HG02642 (cell line): ENCODE data around the gene RIMS1.
A peak's percentile ranks its signal among the peaks of the same experiment; 100 is the strongest.

Experiments used
- ATAC-seq: cut with Tn5 transposase; IDR thresholded peaks from one replicate; pipeline ENCODE4 v1.9.1; 2021; ENCODE audit warnings: mild to moderate bottlenecking; ENCODE audit not compliant: unreplicated experiment, poor library complexity

The RIMS1 gene

GRCh38 chr6:72401865-72402264 is 515.5 kb downstream of the RIMS1 start:
- ATAC-seq: no peak

GRCh38 chr6:72403413-72403812 is 517.1 kb downstream of the RIMS1 start:
- no peak for ATAC-seq

- peak; percentile 41 for ATAC-seq
These were observed 520.2 kb downstream of the RIMS1 start for GRCh38 chr6:72406517-72406916.

GRCh38 chr6:72410769-72411168 is 524.4 kb downstream of the RIMS1 start:
- no peak for ATAC-seq

- ATAC-seq: peak; percentile 88
These were observed 525.7 kb downstream of the RIMS1 start for GRCh38 chr6:72411872-72412708.

- no peak for ATAC-seq
These were observed 526.3 kb downstream of the RIMS1 start for GRCh38 chr6:72412709-72413044.

GRCh38 chr6:72413884-72414283 is 527.5 kb downstream of the RIMS1 start:
- no peak for ATAC-seq

- ATAC-seq: no peak
These were observed 528.3 kb downstream of the RIMS1 start for GRCh38 chr6:72414657-72415056.

- no peak for ATAC-seq
These were observed 530.6 kb downstream of the RIMS1 start for GRCh38 chr6:72416744-72417465.

- no peak for ATAC-seq
These were observed 531.4 kb downstream of the RIMS1 start for GRCh38 chr6:72417759-72418158.

GRCh38 chr6:72418495-72418894 is 532.1 kb downstream of the RIMS1 start:
- no peak for ATAC-seq

- ATAC-seq: no peak
These were observed 533.6 kb downstream of the RIMS1 start for GRCh38 chr6:72419966-72420365.

GRCh38 chr6:72420409-72420808 is 534.1 kb downstream of the RIMS1 start:
- ATAC-seq: no peak

- ATAC-seq: no peak
These were observed 535.0 kb downstream of the RIMS1 start for GRCh38 chr6:72421387-72421786.

GRCh38 chr6:72422171-72422570 is 535.8 kb downstream of the RIMS1 start:
- ATAC-seq: no peak

- ATAC-seq: no peak
These were observed 538.1 kb downstream of the RIMS1 start for GRCh38 chr6:72424476-72424875.

GRCh38 chr6:72425003-72425681 is 538.8 kb downstream of the RIMS1 start:
- ATAC-seq: no peak

- ATAC-seq: no peak
These were observed 554.3 kb downstream of the RIMS1 start for GRCh38 chr6:72440611-72441010.

- ATAC-seq: no peak
These were observed 560.1 kb downstream of the RIMS1 start for GRCh38 chr6:72446430-72446829.
